DOHH2 (cell line): Measurements from ENCODE around the gene DDX46.

Experiments used
- H3F3A ChIP-seq: fragments of 200-600 bp; sonication (generic), shearing (Covaris generic); 2 replicates; pipeline ENCODE4 v1.6.0; 2016; ENCODE audit warnings: antibody characterized with exemption, mild to moderate bottlenecking; ENCODE audit not compliant: control insufficient read depth, insufficient read depth
- H3K27ac ChIP-seq: fragments of 200-600 bp; sonication (generic); 2 replicates; pipeline ENCODE4 v1.5.1; 2014; ENCODE audit warnings: low read depth, mild to moderate bottlenecking, low read length, moderate library complexity
- H3K27me3 ChIP-seq: fragments of 200-600 bp; sonication (generic); 2 replicates; pipeline ENCODE4 v1.6.1; 2014; ENCODE audit warnings: mild to moderate bottlenecking, low read length, mixed read lengths; ENCODE audit not compliant: control insufficient read depth
- H3K36me3 ChIP-seq: fragments of 200-600 bp; sonication (generic); 2 replicates; pipeline ENCODE4 v1.6.1; 2014; ENCODE audit warnings: mild to moderate bottlenecking, low read length, moderate library complexity, mixed read lengths; ENCODE audit not compliant: control insufficient read depth
- H3K4me1 ChIP-seq: fragments of 200-600 bp; sonication (generic); 2 replicates; pipeline ENCODE4 v1.6.1; 2014; ENCODE audit warnings: mild to moderate bottlenecking, low read length, mixed read lengths; ENCODE audit not compliant: control insufficient read depth
- H3K4me2 ChIP-seq: fragments of 200-600 bp; sonication (generic); 2 replicates; pipeline ENCODE4 v1.6.0; 2014; ENCODE audit warnings: mild to moderate bottlenecking, low read length, moderate library complexity
- H3K4me3 ChIP-seq: fragments of 200-600 bp; sonication (generic); 2 replicates; pipeline ENCODE4 v1.5.1; 2014; ENCODE audit warnings: mild to moderate bottlenecking, low read length, mixed read lengths
- H3K79me2 ChIP-seq: fragments of 200-600 bp; sonication (generic); 2 replicates; pipeline ENCODE4 v1.6.1; 2014; ENCODE audit warnings: mild to moderate bottlenecking, low read length, mixed read lengths; ENCODE audit not compliant: control insufficient read depth
- H3K9me2 ChIP-seq: fragments of 200-600 bp; sonication (generic); replicated peaks from 2 replicates; pipeline ENCODE4 v1.6.1; 2014; ENCODE audit warnings: mild to moderate bottlenecking, low read length, mixed read lengths; ENCODE audit not compliant: control insufficient read depth
- H3K9me3 ChIP-seq: fragments of 200-600 bp; sonication (generic); 2 replicates; pipeline ENCODE4 v1.6.1; 2014; ENCODE audit warnings: antibody characterized with exemption, low read length, mixed read lengths; ENCODE audit not compliant: control insufficient read depth, insufficient read depth
- H4K20me1 ChIP-seq: fragments of 200-600 bp; sonication (generic); 2 replicates; pipeline ENCODE4 v1.6.0; 2014; ENCODE audit warnings: low read depth, mild to moderate bottlenecking, antibody characterized with exemption, low read length, moderate library complexity; ENCODE audit not compliant: control insufficient read depth, insufficient read depth
- EZH2phosphoT487 ChIP-seq: fragments of 200-600 bp; sonication (generic); IDR thresholded peaks from 2 replicates; pipeline ENCODE4 v1.6.1; 2017; ENCODE audit warnings: borderline replicate concordance, mild to moderate bottlenecking, antibody characterized with exemption, low read length, moderate library complexity, mixed read lengths
- TF ChIP-seq, protein P1 (sequence below): fragments of 200-600 bp; sonication (generic); IDR thresholded peaks from one replicate; pipeline ENCODE4 v1.5.1; 2014; ENCODE audit warnings: antibody characterized with exemption, mild to moderate bottlenecking, low read depth, low read length; ENCODE audit not compliant: poor library complexity, severe bottlenecking

Gene DDX46

DNA sequence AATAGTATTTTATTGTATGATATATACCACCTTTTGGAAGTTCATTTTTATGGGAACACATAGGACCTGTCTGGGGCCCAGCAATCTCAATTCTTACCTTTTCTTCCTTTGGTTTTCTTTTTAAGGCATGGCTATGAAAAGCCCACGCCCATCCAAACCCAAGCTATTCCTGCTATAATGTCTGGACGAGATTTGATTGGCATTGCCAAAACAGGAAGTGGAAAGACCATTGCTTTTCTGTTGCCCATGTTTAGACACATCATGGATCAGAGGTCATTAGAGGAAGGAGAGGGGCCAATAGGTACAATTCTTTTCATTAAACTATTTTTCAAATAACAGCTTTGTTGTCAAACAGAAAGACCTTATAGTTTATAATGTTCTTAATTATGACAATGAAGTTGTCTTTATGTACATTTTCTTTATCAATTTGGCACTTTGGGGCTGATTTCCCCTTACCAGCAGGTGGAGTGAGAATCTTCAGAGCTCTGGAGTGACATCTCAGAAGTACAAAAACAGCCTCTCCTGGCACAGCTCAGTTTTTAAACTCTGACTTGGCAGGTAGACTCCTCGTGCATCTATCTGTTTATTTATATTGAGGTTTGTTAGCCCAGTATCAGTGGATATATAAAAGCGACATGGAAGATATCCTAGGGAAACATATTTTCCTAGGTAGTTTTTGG is 25.8 kb downstream of the DDX46 start:
- Histone ChIP-seq H3K9me2 (no peaks in the 10 kb centered on the region), H3F3A (no peaks in the 10 kb centered on the region), H4K20me1 (no peaks in the 10 kb centered on the region), H3K4me2 (no peak overlapping the region), H3K4me3 (no peak overlapping the region), H3K79me2 (peaks cover 5% of the 10 kb centered on the region; the same call in 1 of the 2 replicates), H3K27ac (no peak overlapping the region), H3K27me3 (no peaks in the 10 kb centered on the region), H3K9me3 (no peaks in the 10 kb centered on the region), H3K36me3 (peaks cover 85% of the 10 kb centered on the region), H3K4me1 (no peaks in the 10 kb centered on the region)
- no peak for TF ChIP-seq EZH2phosphoT487
- TF ChIP-seq, protein P1, sequence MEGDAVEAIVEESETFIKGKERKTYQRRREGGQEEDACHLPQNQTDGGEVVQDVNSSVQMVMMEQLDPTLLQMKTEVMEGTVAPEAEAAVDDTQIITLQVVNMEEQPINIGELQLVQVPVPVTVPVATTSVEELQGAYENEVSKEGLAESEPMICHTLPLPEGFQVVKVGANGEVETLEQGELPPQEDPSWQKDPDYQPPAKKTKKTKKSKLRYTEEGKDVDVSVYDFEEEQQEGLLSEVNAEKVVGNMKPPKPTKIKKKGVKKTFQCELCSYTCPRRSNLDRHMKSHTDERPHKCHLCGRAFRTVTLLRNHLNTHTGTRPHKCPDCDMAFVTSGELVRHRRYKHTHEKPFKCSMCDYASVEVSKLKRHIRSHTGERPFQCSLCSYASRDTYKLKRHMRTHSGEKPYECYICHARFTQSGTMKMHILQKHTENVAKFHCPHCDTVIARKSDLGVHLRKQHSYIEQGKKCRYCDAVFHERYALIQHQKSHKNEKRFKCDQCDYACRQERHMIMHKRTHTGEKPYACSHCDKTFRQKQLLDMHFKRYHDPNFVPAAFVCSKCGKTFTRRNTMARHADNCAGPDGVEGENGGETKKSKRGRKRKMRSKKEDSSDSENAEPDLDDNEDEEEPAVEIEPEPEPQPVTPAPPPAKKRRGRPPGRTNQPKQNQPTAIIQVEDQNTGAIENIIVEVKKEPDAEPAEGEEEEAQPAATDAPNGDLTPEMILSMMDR, result no peak

DNA sequence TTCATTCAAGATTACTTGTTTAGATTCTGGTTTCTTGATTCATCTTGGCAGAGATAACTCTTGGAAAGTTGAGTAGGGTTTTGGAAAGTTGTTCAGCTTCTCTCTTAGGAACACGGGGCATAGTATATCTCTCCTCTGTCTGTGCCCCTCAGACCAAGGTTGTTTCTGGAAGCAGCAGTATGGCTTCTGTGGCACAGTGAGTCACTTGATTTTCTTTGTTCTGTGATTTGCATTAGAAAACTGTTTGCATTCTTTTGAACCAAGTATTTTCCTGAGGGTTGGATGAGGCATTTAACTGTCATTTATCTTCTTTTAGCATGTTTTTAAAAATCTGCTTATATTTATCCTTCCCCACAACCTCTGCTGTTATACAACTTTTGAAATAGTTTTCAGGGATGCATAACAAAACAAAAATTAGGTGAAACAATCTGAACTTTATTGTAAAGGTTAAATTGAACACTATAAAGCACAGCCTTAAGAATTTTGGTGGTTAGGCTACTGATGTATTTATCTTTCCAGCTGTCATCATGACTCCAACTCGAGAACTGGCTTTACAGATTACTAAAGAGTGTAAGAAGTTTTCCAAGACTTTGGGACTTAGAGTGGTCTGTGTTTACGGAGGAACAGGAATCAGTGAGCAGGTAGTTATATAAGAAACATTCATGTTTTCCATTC is 26.5 kb downstream of the DDX46 start:
- H3K4me1 ChIP-seq, result no peaks in the 10 kb centered on the region

DNA sequence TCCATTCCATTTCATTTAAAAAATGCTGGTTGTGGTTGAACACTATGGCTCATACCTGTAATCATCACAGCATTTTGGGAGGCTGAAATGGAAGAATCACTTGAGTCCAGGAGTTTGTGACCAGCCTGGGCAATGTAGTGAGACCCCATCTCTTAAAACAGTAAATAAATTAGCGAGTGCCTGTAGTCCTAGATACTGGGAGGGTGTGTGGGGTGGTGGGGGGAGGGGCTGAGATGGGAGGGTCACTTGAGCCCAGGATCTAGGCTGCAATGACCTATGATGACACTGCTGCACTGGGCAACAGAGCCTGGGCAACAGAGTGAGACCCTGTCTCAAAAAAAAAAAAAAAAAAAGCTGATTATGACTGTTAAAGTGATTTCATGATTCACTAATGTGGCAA is 29.1 kb downstream of the DDX46 start:
- Histone ChIP-seq H3K9me3 (no peaks in the 10 kb centered on the region), H3K36me3 (peaks cover 92% of the 10 kb centered on the region)

More for the DNA sequence above, 26.5 kb downstream of the DDX46 start:
- no peaks in the 10 kb centered on the region for H4K20me1 ChIP-seq
- no peaks in the 10 kb centered on the region; the same call in 1 of the 2 replicates for H3F3A ChIP-seq
- TF ChIP-seq EZH2phosphoT487, result no peak
- TF ChIP-seq, protein P1, result no peak
- no peaks in the 10 kb centered on the region for H3K27me3 ChIP-seq
- no peaks in the 10 kb centered on the region for H3K9me2 ChIP-seq
- no peaks in the 10 kb centered on the region for H3K79me2 ChIP-seq
- no peak overlapping the region for H3K4me3 ChIP-seq
- no peak overlapping the region for H3K4me2 ChIP-seq
- peaks cover 87% of the 10 kb centered on the region for H3K36me3 ChIP-seq
- no peak overlapping the region for H3K27ac ChIP-seq
- no peaks in the 10 kb centered on the region for H3K9me3 ChIP-seq

More for the DNA sequence above, 29.1 kb downstream of the DDX46 start:
- Histone ChIP-seq H3K9me2 (no peaks in the 10 kb centered on the region), H3K27ac (no peak overlapping the region), H4K20me1 (no peaks in the 10 kb centered on the region), H3K4me1 (no peaks in the 10 kb centered on the region), H3K4me2 (no peak overlapping the region), H3K27me3 (no peaks in the 10 kb centered on the region), H3F3A (no peaks in the 10 kb centered on the region; the same call in 1 of the 2 replicates), H3K4me3 (no peak overlapping the region), H3K79me2 (no peaks in the 10 kb centered on the region)
- no peak for TF ChIP-seq EZH2phosphoT487
- TF ChIP-seq, protein P1, result no peak
